Endometrial microvascular endothelial cells (primary cell): ENCODE data around the gene PID1. TPM values are rescaled to one million over a fixed set of nuclear protein-coding genes. Genes with fewer than 3 reads are reported as not detected.
"Not testable (repeated sequence)": the region's sequence is repeated elsewhere in the genome, so short reads cannot be mapped to it uniquely, and the experiment has no call there.

Experiments
- in situ Hi-C: cut with HindIII; loops from 2 replicates; pipeline ENCODE4 v1.10.0; 2017; ENCODE audit warnings: low sequenced_read_pairs, low pct_unique_long_range_greater_than_20kb; ENCODE audit errors: inconsistent ontology term
- total RNA-seq: library from RNA; depleted of rRNA; stranded (reverse); fragments of >200 nt; gene quantifications from one replicate; pipeline ENCODE4 v1.2.3, GENCODE V29; 2015; ENCODE audit errors: inconsistent ontology term

Gene PID1
- total RNA-seq, 1 donor from 2014 or later = 0.28 TPM

DNA sequence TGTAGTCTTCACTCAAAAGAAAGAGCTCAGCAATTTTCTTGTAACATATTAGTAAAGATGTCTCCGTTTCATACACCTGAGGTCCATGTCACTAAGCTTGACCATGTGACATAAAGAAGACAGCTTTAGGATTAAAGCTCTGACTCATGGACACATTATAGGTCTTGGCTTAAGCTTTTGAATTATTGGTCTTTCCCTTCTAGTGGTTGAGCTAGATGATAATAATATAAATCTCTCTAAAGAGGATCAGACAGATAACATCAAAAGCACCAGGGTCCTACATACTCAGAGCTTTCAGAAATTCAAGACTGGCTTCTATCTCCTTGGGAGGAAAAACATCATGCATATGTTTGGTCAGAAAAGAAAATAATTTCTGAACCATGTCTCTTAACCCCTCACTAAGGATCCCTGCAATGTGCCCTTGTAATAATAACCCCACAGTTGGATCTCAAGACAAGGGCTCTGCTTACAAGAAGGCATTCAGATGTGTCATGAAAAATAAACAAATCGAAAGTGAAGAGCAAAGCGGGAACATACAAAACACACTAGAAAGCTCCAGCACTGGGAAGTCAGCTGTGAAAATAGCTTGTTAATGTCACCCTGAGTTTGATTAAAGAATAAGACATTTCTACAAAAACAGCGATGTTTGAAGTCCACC is 174.5 kb downstream of the PID1 start:
- in situ Hi-C loops = no loop called here

DNA sequence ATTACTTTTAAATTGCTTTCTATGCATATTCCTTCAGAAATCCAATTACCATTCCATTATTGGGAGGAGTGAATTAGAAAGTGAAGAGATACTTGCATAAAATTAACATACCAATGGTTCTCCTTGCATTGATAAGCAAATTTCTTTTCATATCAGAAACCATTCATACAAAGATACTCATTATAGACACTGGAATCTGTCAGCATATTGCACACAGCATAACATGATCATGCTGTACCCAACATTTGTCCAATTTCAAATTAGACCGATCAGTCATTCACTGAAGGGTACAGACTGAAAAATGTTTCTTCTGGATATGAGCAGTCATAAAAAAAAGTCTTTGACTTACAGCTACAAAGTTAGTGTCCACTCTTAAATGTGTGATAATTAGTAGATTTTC is 175.6 kb downstream of the PID1 start:
- in situ Hi-C loops = no loop called here

DNA sequence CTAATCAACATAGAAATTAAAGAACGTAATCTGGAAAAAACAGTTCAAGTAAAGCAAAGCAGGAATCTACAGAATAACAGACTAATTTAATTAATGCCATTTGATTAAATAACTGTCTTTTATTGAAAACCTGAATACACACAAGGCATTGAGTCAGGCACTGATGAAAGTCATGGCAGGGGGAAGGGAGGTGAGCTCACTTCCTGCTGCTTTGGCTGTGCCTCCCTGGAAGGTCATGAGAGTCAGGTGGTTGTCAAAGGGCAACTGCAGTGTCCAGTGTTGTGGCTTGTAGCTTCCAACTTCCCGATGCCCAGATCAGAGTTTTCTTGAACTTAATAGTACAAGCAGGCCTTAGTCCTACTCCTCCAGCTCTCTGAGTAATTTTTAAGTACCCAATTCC is 180.9 kb downstream of the PID1 start:
- in situ Hi-C loops = no loop called here

DNA sequence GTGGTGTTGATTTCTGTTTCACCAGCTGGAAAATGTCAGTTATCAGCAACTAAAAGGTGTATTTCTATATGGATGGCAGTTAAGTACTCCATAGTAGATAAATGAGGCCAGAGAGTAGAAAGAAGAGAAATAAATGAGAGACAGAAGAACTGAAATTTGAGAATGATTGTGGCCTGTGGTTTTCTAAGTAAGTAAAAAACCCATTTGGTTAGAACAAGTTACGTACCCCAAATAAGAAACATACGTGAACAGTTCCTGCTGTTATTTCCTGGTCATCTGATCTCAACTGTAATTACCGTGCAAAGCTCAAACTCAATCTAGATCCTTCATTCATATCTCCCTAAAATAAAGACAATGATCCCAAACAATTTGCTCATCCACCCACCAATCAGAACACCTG is 181.3 kb downstream of the PID1 start:
- in situ Hi-C loops = no loop called here

DNA sequence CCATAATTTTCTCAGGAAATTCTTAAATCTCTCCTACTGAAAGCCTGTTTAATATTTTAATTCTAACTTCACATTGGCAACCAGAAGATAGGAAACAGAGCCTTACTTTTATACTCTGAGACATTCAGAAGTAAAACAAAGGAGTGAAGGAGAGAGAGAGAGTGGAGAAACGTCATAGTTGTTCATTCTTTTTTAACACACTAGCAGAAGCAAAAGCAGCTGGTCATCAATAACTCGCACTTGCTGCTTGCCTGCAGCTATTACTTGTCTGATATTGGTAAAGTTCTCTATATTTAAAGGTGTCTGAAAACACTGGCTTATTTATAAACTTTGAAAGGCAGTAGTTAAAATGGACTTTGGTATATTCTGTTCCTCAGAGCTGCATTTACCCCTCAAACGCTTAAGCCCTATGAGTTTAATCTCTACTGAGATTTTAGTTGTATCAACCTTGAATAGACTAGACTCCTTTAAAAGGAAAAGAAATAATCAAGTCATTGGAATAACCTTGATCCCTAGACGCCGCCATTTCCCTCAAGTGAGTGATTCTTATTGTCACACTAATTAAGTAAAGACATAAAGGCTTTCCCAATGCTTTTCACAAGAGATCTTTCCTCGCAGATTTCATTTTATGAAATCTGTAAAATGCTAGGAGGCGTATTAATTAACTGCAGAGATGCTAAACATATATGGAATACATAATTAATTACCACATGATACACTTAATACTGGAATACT is 182.0 kb downstream of the PID1 start:
- in situ Hi-C loops = no loop called here

DNA sequence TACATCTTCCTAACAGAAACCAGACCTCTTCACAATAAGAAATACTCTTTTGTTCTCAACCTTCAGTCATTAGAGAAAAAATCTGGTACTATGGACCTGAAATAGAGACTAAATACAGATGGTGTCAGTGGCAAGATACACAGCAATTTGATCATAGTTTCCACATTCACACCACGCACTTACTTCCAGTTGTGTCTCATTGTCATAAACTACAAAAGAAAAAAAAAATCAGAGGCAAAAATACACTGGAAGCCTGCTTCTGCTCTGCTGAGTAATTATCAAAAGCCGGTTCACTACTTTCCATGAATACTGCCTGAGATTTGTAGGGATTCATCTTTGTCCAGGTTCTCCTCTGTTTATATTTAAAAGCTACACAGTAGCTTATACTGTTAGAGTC is 182.6 kb downstream of the PID1 start:
- in situ Hi-C loops = no loop called here

DNA sequence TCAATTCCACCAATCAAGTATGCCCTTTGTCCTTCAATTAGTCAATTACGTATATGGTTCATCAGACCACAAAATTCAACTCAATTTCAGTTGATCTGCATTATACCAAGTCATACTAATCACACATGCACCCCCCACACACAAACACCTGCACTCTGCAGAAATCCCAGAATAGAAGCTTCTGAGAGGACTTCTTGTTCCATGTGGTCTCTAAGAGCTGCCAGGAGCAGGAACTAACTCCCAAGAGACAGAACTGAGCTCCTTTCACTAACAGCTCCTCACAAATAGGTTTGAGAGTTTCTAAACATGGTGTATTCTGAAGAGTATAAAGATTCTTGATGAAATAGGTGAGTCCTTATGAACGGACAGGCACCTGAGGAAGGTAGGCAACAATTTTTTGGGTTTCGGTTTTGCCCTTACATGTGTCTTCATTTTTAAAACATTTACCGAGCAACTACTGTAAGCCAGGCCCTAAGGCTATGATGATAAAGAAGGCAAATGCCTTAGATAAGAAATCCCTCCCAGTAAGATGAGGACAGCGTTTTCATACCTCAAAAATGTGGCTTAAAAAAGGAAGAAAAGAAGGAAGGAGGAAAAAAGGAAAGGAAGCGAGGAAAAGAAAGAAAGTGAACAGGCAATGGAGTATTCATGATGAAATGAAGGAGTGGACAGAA is 183.1 kb downstream of the PID1 start:
- in situ Hi-C loops = no loop called here

DNA sequence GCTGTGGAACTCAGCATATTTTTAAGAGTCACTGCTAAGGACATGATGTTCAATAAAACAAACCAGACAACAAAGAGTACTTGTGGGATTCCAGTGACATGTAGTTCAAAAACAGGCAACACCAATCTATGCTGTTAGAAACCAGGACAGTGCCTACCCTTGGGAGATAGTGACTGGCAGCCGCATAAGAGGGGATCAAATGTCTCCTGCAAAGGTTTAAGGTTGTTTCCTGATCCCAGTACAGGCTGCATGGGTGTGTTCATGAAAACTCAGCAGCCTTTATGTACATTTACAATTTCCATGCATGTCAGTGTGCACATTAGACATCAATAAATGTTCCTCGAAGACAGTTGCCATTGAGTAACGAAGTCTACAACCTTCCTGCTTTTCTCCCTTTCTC is 183.8 kb downstream of the PID1 start:
- in situ Hi-C loops = no loop called here

DNA sequence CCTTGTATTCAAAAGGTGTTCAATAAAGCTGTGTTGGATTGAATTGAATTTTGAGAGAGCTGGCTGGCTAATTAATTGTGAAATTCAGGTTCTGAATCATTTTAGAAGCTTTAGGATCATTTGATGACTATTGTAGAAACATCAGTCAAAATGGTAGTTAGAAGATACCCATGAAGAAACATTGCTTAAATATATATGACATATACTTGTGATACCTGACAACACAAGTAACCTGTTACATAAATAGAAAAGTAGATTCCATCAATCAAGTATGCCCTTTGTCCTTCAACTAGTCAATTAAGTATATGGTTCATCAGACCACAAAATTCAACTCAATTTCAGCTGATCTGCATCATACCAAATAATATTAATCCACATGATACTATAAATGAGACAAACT is 185.6 kb downstream of the PID1 start:
- in situ Hi-C loops = no loop called here

DNA sequence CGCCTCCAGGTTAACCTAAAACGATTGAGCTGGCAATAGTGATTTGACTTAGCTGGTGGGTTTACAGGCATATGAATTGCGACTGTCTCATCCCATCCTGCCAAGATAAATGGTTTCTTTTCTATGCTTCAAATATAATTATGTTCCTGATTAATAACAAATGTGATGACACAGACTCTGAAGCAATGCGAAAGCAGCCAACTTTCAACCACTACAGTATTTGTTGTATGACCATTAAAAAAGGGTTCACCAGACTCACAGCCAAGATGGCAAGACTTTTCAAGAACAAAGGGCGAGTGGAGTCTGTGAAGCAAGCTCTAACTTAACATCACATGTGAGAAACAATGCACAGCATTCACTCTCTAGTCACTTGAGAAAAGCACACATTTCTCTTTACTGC is 186.6 kb downstream of the PID1 start:
- in situ Hi-C loops = no loop called here

DNA sequence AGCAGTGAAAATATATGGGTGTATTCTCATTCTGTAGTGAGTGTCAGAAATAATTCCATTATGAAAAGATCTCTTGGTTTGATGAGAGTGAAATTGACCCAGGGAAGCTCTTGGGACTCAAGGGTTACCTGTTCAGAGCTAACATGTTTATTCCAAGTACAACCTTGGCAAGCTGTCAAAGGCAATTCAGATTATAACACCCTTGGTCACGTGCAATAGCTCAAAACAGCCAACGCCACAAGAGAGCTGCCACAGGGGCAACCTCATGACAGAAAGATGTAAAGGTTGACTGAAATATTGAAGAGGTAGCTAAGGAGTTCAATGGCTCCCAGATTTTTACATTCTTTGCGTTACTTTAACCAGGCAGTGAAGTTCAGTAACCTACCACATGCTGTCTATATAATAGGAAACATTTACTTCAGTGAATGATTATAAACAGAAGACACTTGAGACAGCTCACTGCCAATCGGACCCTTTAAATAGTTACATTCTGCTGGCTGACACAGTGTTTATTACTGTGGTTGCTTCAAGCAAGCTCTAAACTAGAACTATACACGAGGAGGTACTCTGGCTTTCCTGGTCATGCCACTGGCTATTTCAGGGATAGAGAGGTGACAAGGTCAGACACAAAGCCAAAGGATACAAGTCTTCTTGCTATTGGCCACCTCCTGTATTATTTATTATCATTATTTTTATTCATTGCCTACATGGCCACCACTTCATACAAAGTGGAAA is 187.3 kb downstream of the PID1 start:
- in situ Hi-C loops = no loop called here

DNA sequence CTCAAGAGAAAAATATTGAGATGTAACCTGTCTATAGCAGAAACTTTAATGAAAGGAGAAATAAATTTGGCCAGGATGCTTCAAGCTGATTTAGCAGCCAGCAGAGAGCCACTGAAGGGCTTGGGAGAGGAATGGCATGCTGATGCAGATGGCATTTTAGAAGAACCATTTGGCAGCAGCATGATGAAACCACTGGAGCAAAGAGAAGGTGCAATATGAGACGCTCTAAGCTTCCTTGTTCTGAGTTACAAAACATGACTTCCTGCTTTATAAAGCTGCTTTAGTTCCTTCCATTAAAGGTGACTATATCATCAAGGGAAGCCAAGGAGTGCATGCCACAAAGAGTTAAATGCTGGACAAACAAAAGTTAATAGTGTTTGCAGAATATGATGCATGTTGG is 189.7 kb downstream of the PID1 start:
- in situ Hi-C loops = no loop called here

DNA sequence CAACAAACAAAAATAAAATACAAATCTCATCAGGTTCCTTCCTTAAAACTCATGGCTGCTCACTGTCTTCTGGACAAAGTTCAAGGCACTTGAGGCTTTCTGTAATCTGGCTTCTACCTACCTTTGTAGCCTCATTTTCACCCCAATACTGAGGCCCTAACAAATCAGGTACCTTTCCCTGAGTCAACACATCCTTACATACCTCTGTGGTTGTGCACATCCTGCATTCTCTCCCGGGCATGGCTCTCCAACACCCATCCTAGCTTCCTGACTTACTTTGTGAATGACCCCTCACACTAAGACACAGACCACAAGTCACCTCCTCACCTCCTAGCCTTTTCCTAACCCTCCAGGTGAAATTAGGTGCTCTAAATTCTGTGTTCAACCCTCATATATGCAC is 190.9 kb downstream of the PID1 start:
- in situ Hi-C loops = no loop called here

DNA sequence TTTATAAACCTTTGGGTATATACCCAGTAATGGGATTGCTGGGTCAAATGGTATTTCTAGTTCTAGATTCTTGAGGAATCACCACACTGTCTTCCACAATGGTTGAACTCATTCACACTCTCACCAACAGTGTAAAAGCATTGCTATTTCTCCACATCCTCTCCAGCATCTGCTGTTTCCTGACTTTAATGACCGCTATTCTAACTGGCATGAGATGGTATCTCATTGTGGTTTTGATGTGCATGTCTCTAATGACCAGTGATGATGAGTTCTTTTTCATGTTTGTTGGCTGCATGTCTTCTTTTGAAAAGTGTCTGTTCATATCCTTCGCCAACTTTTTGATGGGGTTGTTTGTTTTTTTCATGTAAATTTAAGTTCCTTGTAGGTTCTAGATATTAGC is 194.2 kb downstream of the PID1 start:
- in situ Hi-C loops = not testable (repeated sequence)

DNA sequence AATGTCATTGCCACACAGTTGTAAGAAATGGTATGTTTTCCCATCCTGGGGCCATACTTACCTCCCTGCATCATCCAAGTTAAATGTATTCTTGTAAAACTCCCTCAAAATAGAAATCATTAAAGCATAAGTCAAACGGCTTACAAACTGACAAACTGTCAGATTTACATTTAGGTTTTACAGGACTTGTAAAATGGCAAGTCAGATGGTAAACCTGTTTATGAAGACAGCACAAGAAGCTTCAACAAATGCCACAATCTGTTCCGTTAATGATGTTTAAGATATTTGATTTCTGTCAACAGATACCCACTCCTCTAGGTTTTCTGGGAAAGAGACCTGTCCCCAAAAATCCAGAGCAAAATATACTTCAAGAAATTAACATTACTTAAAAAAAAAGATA is 197.2 kb downstream of the PID1 start:
- in situ Hi-C loops = no loop called here

DNA sequence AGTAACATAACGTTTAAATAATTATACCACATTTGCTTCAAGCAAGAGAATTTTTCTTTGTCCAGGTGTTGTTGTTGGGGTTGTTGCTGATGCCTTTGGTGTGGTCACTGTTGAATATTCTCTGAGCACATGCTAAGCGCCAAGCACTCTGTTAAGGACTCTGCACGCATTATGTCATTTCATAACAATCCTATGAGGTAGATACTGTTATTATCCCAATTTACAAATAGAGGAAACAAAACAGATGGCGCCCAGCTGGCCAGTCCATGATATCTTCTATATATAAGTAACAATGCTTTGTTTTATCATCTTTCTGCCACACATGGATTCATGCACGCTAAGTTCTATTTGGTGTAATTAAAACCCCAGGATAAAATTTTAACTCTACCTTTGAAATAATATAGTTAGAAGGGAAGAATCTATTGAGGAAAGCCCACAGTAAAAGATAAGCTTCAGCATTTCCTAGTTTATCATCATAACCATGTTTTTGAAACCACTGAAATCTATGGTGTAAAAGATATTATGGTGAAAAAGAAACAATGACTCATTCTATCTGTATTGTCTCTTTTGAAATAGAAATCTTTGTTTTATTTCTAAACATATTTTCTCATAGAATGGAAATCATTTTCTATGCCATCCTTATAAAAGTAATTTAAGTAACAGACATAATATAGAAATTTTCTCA is 199.7 kb downstream of the PID1 start:
- in situ Hi-C loops = no loop called here

DNA sequence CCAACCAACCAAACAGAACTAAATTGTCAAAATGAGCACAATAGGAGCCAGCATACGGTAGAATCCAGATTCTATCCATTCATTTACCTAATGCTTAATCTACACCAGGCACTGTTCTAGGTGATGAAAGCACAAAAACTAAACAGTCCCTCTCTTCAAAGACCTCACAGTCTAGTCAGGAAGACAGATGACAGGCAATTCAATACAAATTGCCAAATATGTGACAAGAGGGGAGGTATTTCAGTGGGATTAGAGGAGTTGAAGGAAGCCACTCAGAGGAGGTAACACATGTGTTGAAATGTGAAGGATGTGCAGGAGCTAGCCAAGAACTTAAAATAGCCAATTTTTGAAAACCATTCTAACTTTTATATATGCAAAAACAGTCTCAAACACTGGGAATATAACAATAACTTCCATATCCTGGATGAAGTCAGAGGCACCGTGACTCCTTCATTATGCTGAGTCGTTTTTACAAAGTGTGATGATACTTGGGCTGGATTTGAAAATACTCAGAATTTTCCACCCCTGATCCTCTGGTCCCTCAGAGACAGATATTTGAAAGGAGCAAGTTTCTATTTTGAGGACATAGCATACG is 204.9 kb downstream of the PID1 start:
- in situ Hi-C loops = no loop called here

DNA sequence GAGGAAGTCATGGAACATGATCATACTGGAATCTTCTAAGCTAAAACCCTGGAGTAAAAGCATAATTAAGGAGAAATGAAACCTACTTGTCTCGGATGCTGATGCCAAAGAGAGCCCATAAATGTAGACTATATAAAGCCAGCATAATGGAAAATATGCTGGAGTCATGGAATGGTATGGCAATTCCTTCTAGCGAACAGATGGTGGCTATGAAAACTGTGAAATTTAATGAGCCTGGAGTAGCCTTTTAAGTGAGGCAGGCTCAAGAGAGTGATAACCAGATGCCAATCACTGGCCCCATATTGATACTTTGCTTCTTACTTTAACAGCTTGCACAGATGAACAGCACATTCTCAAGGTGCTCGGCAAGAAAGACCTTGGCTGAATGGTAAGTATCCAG is 206.3 kb downstream of the PID1 start:
- in situ Hi-C loops = no loop called here

DNA sequence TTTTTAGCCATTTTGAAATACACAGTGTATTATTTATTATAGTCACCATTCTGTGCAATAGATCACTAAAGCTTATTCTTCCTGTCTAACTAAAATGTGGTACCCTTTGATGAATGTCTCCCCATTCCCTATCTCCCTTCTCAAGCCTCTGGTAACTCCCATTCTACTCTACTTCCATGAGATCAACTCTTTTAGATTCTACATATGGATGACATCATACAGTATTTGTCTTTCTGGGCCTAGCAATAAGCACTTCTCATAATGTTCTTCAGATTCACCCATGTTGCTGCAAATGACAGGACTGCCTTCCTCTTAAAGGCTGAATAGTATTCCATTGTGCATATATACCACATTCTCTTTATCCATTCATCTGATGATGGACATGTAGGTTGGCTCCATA is 210.9 kb downstream of the PID1 start:
- in situ Hi-C loops = no loop called here
